Measurements from ENCODE around the gene LRCH1. TPM values are rescaled to one million over a fixed set of nuclear protein-coding genes. Genes with fewer than 3 reads are reported as not detected.

LRCH1 gene
- total and polyA plus RNA-seq, 2 donors (not counting 1 experiment from before 2014, with no cell fraction given) = 12.0 to 12.4 TPM

DNA sequence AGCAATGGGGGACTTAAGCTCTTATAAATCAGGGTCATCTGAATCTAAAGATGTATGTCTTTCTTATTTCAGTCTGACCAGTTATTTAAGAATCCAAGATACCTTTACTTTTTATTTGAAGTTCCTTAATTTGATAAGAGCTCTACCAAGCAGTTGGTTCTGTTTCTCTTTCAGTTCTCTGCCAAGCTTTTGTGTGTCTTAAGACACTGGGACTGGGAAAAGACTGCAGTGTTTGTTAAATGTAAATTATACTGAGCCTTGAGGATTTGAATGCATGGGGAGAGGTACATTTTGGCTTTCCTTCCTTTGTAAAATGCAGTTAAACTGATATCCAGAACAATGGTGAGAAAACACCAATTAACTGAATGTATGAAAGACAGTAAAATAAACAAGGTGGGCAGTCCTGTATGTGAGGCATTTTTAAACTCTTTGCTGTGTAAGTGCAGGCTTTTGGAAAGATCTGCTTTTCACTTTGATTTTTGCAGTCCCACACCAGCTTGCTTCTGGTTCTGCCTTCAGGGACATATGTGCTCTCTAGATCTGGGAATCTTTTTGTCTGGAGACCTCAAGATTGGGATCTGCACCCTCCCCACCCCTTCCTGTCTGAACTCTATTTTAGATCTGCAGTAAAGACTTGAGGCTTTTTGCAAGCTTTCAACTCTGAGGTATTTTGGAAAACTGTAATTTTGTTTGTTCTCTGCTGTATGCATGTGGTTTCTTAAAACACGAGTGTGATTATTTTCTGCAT, 77.6 kb downstream of the LRCH1 start:
- Histone ChIP-seq H3K9ac (ENCODE audit: insufficient read depth, low read length) (no peak overlapping the region), H3K9me3 (ENCODE audit: control insufficient read depth, insufficient read depth, low read depth, low read length) (no peaks in the 10 kb centered on the region), H3K36me3 (ENCODE audit: control insufficient read depth, insufficient read depth, low read length) (no peaks in the 10 kb centered on the region), H2AFZ (ENCODE audit: low read length) (no peak overlapping the region), H3K27me3 (ENCODE audit: control insufficient read depth, insufficient read depth, low read length) (no peaks in the 10 kb centered on the region), H3K27ac (ENCODE audit: insufficient read depth, low read length) (no peak overlapping the region), H3K79me2 (ENCODE audit: control insufficient read depth, insufficient read depth, low read length) (peaks cover 11% of the 10 kb centered on the region), H4K20me1 (ENCODE audit: control insufficient read depth, extremely low read depth, insufficient read depth, low read length) (no peaks in the 10 kb centered on the region), H3K4me1 (ENCODE audit: control insufficient read depth, extremely low read depth, insufficient read depth, low read length) (peaks cover 4% of the 10 kb centered on the region), H3K4me3 (replicated peaks in 1 of 4; ENCODE audit: control extremely low read depth in 1 of 4, insufficient read depth in 1 of 4, low read depth in 3 of 4, low read length in 4 of 4) (no peak overlapping the region), H3K4me2 (ENCODE audit: extremely low read depth, insufficient read depth, low read length) (no peak overlapping the region)
- DNase-seq (ENCODE audit: low read depth in 2 of 2) = no peak
- no peak for TF ChIP-seq EZH2 (IDR thresholded peaks at IDR 0.05; ENCODE audit: low read length, missing control alignments)
- TF ChIP-seq, protein P1, sequence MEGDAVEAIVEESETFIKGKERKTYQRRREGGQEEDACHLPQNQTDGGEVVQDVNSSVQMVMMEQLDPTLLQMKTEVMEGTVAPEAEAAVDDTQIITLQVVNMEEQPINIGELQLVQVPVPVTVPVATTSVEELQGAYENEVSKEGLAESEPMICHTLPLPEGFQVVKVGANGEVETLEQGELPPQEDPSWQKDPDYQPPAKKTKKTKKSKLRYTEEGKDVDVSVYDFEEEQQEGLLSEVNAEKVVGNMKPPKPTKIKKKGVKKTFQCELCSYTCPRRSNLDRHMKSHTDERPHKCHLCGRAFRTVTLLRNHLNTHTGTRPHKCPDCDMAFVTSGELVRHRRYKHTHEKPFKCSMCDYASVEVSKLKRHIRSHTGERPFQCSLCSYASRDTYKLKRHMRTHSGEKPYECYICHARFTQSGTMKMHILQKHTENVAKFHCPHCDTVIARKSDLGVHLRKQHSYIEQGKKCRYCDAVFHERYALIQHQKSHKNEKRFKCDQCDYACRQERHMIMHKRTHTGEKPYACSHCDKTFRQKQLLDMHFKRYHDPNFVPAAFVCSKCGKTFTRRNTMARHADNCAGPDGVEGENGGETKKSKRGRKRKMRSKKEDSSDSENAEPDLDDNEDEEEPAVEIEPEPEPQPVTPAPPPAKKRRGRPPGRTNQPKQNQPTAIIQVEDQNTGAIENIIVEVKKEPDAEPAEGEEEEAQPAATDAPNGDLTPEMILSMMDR (conservative IDR thresholded peaks at IDR 0.05 in 1 of 2, IDR thresholded peaks at IDR 0.05 in 1 of 2; ENCODE audit: low read depth in 1 of 2, low read length in 2 of 2) = no peak

DNA sequence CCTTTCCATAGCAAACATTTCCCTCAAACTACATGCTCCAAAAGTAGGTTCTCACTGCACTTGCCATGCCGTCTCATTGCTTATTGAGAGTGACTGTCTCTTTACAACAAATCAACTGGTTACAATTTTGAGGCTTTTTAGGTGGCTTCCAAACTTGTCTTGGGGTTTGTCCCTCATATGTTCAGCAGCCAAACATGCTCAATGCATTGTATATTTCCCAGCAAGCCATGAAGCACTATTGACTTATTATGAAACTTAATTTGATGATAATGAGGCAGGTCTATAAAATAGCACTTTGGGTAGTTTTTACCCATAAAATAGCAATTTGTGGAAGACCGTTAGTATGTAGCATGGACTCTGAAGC, 78.2 kb downstream of the LRCH1 start:
- H3K27me3 ChIP-seq (ENCODE audit: control insufficient read depth, insufficient read depth, low read length) = no peaks in the 10 kb centered on the region
- H3K27ac ChIP-seq (ENCODE audit: insufficient read depth, low read length) = no peak overlapping the region
- H3K79me2 ChIP-seq (ENCODE audit: control insufficient read depth, insufficient read depth, low read length) = peaks cover 11% of the 10 kb centered on the region
- H2AFZ ChIP-seq (ENCODE audit: low read length) = no peak overlapping the region
- no peak for DNase-seq (ENCODE audit: low read depth in 2 of 2)
- H3K4me3 ChIP-seq (replicated peaks in 1 of 4; ENCODE audit: control extremely low read depth in 1 of 4, insufficient read depth in 1 of 4, low read depth in 3 of 4, low read length in 4 of 4) = no peak overlapping the region
- no peaks in the 10 kb centered on the region for H4K20me1 ChIP-seq (ENCODE audit: control insufficient read depth, extremely low read depth, insufficient read depth, low read length)
- H3K9me3 ChIP-seq (ENCODE audit: control insufficient read depth, insufficient read depth, low read depth, low read length) = no peaks in the 10 kb centered on the region
- H3K36me3 ChIP-seq (ENCODE audit: control insufficient read depth, insufficient read depth, low read length) = no peaks in the 10 kb centered on the region
- H3K4me1 ChIP-seq (ENCODE audit: control insufficient read depth, extremely low read depth, insufficient read depth, low read length) = peaks cover 4% of the 10 kb centered on the region
- H3K9ac ChIP-seq (ENCODE audit: insufficient read depth, low read length) = no peak overlapping the region
- no peak overlapping the region for H3K4me2 ChIP-seq (ENCODE audit: extremely low read depth, insufficient read depth, low read length)
- TF ChIP-seq, protein P1 (conservative IDR thresholded peaks at IDR 0.05 in 1 of 2, IDR thresholded peaks at IDR 0.05 in 1 of 2; ENCODE audit: low read depth in 1 of 2, low read length in 2 of 2) = no peak
- no peak for TF ChIP-seq EZH2 (IDR thresholded peaks at IDR 0.05; ENCODE audit: low read length, missing control alignments)

DNA sequence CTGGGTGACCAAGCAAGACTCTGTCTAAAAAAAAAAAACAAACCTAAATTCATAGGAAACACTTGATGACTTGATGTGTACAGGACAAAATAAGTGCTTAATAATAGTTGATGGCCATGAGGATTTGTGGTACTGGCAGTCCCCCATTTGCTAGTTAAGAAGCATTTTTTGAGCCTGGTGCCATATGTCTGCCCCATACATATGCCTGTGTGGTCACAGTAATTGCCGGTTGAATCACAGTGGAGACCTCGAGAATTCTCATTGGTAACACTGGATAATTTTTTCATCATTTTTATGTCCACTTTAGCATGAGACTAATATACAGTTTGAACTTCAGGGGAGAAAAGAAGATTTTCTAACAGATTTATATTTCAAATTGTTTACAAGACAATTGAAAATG, 79.2 kb downstream of the LRCH1 start:
- no peak overlapping the region for H2AFZ ChIP-seq (ENCODE audit: low read length)
- H3K27me3 ChIP-seq (ENCODE audit: control insufficient read depth, insufficient read depth, low read length) = no peaks in the 10 kb centered on the region
- H3K9ac ChIP-seq (ENCODE audit: insufficient read depth, low read length) = no peak overlapping the region
- DNase-seq (ENCODE audit: low read depth in 2 of 2) = peak in 1 of 2 donors; percentile 6
- TF ChIP-seq EZH2 (IDR thresholded peaks at IDR 0.05; ENCODE audit: low read length, missing control alignments) = no peak
- TF ChIP-seq, protein P1 (conservative IDR thresholded peaks at IDR 0.05 in 1 of 2, IDR thresholded peaks at IDR 0.05 in 1 of 2; ENCODE audit: low read depth in 1 of 2, low read length in 2 of 2) = no peak
- H3K27ac ChIP-seq (ENCODE audit: insufficient read depth, low read length) = no peak overlapping the region
- H3K4me1 ChIP-seq (ENCODE audit: control insufficient read depth, extremely low read depth, insufficient read depth, low read length) = peaks cover 4% of the 10 kb centered on the region
- H3K79me2 ChIP-seq (ENCODE audit: control insufficient read depth, insufficient read depth, low read length) = peaks cover 11% of the 10 kb centered on the region
- no peaks in the 10 kb centered on the region for H3K36me3 ChIP-seq (ENCODE audit: control insufficient read depth, insufficient read depth, low read length)
- H3K9me3 ChIP-seq (ENCODE audit: control insufficient read depth, insufficient read depth, low read depth, low read length) = no peaks in the 10 kb centered on the region
- H4K20me1 ChIP-seq (ENCODE audit: control insufficient read depth, extremely low read depth, insufficient read depth, low read length) = no peaks in the 10 kb centered on the region
- no peak overlapping the region for H3K4me2 ChIP-seq (ENCODE audit: extremely low read depth, insufficient read depth, low read length)
- no peak overlapping the region for H3K4me3 ChIP-seq (replicated peaks in 1 of 4; ENCODE audit: control extremely low read depth in 1 of 4, insufficient read depth in 1 of 4, low read depth in 3 of 4, low read length in 4 of 4)

Measured in fibroblast of lung (primary cell).